ENCODE results near the gene NOXO1. TPM values are rescaled to one million over a fixed set of nuclear protein-coding genes. Genes with fewer than 3 reads are reported as not detected.

NOXO1 gene
- total and polyA plus RNA-seq, 2 donors (not counting 3 experiments of a cell fraction or from before 2014, with no cell fraction given): 0.37 to 0.60 TPM

GRCh38 chr16:1993731-1994131, 12.5 kb upstream of the NOXO1 start:
- H3K36me3 ChIP-seq (ENCODE audit: control insufficient read depth in 2 of 2, extremely low read depth in 1 of 2, insufficient read depth in 2 of 2, low read length in 2 of 2): peaks cover 0 to 10% of the 10 kb centered on the region in 2 experiments
- H3K27me3 ChIP-seq (ENCODE audit: control insufficient read depth in 2 of 2, insufficient read depth in 2 of 2, low read length in 2 of 2): peaks cover 22 to 24% of the 10 kb centered on the region in 2 experiments
- H3K79me2 ChIP-seq (ENCODE audit: control insufficient read depth, insufficient read depth, low read length): no peaks in the 10 kb centered on the region
- CTCF ChIA-PET: interaction anchor here (3.9 kb wide), 1 partner anchor 9 kb away, joined by 23 read pairs; no protein-coding TSS in a partner anchor
- intact Hi-C loops (cut with micrococcal nuclease): no loop called here
- DNase-seq (ENCODE audit: low read depth, low spot score) (no peak), FAIRE-seq (no peak)
- no TSS peak for BruUV-seq (replicated peaks)
- no peaks in the 10 kb centered on the region for H3K9me3 ChIP-seq (replicated peaks; ENCODE audit: control insufficient read depth, insufficient read depth, low read length)
- no peak overlapping the region for H2AFZ ChIP-seq (ENCODE audit: low read depth, low read length)
- dilution Hi-C loops (cut with MboI; ENCODE audit: extremely low pct_ligation_motif_present, low sequenced_read_pairs): no loop called here
- H4K20me1 ChIP-seq (replicated peaks; ENCODE audit: control insufficient read depth, extremely low read depth, insufficient read depth, low read length): no peaks in the 10 kb centered on the region
- POLR2A ChIA-PET: no interaction called here
- TF ChIP-seq MAX (IDR thresholded peaks at IDR 0.05; ENCODE audit: insufficient read depth, insufficient read length) (no peak), JUN (IDR thresholded peaks at IDR 0.05; ENCODE audit: borderline replicate concordance, insufficient read depth, insufficient read length, low read depth) (no peak), FOS (IDR thresholded peaks at IDR 0.05; ENCODE audit: borderline replicate concordance, insufficient read depth, low read length) (no peak), MYC (IDR thresholded peaks at IDR 0.05; ENCODE audit: low read depth, low read length) (no peak), POLR2A (IDR thresholded peaks at IDR 0.05; ENCODE audit: low read depth, low read length) (no peak), POLR2AphosphoS5 (IDR thresholded peaks at IDR 0.05; ENCODE audit: insufficient read depth, low read depth, low read length) (no peak), EZH2 (IDR thresholded peaks at IDR 0.05; ENCODE audit: borderline replicate concordance, low read depth, low read length, severe bottlenecking) (no peak), GATA2 (IDR thresholded peaks at IDR 0.05; ENCODE audit: insufficient read depth, insufficient read length, low read depth, low read length) (no peak), CTCF (IDR thresholded peaks at IDR 0.05; ENCODE audit: extremely low read depth in 1 of 2, insufficient read depth in 1 of 2, low read depth in 1 of 2, low read length in 2 of 2) (no peak)
- H3K4me1 ChIP-seq (ENCODE audit: control insufficient read depth, extremely low read depth, insufficient read depth, low read length): peaks cover 7% of the 10 kb centered on the region
- H3K27ac ChIP-seq (ENCODE audit: insufficient read depth, low read depth, low read length): no peak overlapping the region
- H3K4me2 ChIP-seq (ENCODE audit: insufficient read depth, low read length): no peak overlapping the region
- H3K9ac ChIP-seq (replicated peaks; ENCODE audit: extremely low read depth, insufficient read depth, low read length): no peak overlapping the region
- no peak overlapping the region for H3K4me3 ChIP-seq (replicated peaks in 1 of 3; ENCODE audit: insufficient read depth in 1 of 3, low read depth in 1 of 3, low read length in 3 of 3)
- no peaks in the 10 kb centered on the region for H3K9me1 ChIP-seq (replicated peaks; ENCODE audit: control insufficient read depth, extremely low read depth, insufficient read depth, low read length)

All from endothelial cell of umbilical vein (primary cell).